ENCODE measurements around the gene TMTC1.

DNA sequence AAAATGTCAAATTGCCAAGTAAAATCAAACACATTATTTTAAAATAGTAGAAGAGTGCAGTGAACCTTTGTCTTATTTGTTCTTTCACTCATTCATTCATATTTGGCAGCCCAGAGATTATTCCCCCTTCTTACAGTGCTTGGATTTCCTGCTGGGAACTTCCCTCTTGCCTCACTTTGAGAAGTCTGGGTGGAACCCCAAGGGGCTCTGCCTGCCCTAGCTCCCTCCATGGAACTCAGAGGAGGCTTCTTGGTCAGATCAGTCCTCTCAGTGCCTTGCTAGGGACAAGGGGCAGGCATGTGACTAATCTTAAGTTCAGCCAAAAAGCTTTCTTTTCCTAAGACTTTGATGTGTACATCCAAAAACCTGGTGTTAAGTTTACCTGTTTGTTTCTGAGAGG, 201.6 kb downstream of the TMTC1 start:
- TF ChIP-seq POLR2A (IDR thresholded peaks at IDR 0.05), result no peak
- TF ChIP-seq, protein P1, sequence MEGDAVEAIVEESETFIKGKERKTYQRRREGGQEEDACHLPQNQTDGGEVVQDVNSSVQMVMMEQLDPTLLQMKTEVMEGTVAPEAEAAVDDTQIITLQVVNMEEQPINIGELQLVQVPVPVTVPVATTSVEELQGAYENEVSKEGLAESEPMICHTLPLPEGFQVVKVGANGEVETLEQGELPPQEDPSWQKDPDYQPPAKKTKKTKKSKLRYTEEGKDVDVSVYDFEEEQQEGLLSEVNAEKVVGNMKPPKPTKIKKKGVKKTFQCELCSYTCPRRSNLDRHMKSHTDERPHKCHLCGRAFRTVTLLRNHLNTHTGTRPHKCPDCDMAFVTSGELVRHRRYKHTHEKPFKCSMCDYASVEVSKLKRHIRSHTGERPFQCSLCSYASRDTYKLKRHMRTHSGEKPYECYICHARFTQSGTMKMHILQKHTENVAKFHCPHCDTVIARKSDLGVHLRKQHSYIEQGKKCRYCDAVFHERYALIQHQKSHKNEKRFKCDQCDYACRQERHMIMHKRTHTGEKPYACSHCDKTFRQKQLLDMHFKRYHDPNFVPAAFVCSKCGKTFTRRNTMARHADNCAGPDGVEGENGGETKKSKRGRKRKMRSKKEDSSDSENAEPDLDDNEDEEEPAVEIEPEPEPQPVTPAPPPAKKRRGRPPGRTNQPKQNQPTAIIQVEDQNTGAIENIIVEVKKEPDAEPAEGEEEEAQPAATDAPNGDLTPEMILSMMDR (IDR thresholded peaks at IDR 0.05), result no peak

Measured in uterus (tissue), 2 donors.